Rectal smooth muscle tissue (tissue), 1 donor: ENCODE results near the gene CNTN3.

Source experiments
- H3K27ac ChIP-seq: one replicate; pipeline ENCODE4 v1.7.0; 2013; ENCODE audit warnings: low read depth, low read length, inconsistent platforms
- H3K27me3 ChIP-seq: one replicate; pipeline ENCODE4 v1.7.0; 2013; ENCODE audit warnings: low read length; ENCODE audit not compliant: control insufficient read depth, insufficient read depth
- H3K36me3 ChIP-seq: one replicate; pipeline ENCODE4 v1.7.0; 2013; ENCODE audit warnings: low read length; ENCODE audit not compliant: control insufficient read depth, insufficient read depth
- H3K4me1 ChIP-seq: one replicate; pipeline ENCODE4 v1.7.0; 2013; ENCODE audit warnings: low read length; ENCODE audit not compliant: control insufficient read depth, insufficient read depth
- H3K4me3 ChIP-seq: one replicate; pipeline ENCODE4 v1.7.0; 2013; ENCODE audit warnings: low read length
- H3K9ac ChIP-seq: one replicate; pipeline ENCODE4 v1.7.0; 2013; ENCODE audit warnings: low read length

CNTN3 gene

DNA sequence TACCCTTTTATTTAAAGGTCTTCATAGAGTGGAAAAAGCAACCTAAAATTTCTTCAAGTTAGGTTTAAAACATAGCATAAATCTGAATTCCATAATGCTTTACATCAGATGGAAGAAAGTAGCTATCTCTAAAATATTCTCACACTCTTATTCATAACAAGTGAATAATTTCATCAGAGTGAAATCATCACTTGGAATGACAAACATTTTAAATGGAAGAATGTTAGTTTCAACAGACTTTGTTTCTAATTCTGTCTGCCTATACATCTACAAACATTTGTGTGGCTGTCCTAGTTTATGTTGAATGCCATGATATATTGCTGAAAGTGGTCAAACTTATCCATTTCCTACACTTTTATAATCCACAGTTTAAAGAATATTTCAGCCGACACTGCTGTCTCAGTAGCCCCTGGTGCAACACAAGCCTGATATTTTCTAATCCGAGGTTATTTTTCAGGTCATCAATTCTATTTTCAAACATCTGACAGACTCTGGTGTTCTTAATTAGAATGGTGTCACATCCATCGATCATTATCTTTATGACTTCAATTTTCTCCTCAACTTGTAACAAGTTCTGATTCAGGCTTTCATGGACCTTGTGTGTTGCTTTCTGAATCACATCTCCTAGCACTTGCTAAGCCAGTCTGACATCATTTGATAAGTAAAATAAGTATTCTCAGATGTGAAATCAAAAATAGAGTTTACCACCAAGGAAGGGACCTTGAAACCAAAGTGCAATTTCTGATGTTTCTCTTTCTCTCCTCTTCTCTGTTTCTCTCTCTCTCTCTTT, 17.1 kb upstream of the CNTN3 start:
- no peak overlapping the region for H3K9ac ChIP-seq
- H3K36me3 ChIP-seq, result no peaks in the 10 kb centered on the region
- no peaks in the 10 kb centered on the region for H3K27me3 ChIP-seq
- H3K4me1 ChIP-seq, result no peaks in the 10 kb centered on the region
- H3K4me3 ChIP-seq, result no peak overlapping the region
- no peak overlapping the region for H3K27ac ChIP-seq

GRCh38 chr3:74630602-74631001, 16.1 kb upstream of the CNTN3 start:
- no peak overlapping the region for H3K4me3 ChIP-seq
- H3K4me1 ChIP-seq, result no peaks in the 10 kb centered on the region
- H3K36me3 ChIP-seq, result no peaks in the 10 kb centered on the region
- H3K9ac ChIP-seq, result no peak overlapping the region
- no peak overlapping the region for H3K27ac ChIP-seq
- no peaks in the 10 kb centered on the region for H3K27me3 ChIP-seq

GRCh38 chr3:74626011-74626410, 11.6 kb upstream of the CNTN3 start:
- Histone ChIP-seq H3K4me3 (no peak overlapping the region), H3K9ac (no peak overlapping the region), H3K4me1 (no peaks in the 10 kb centered on the region), H3K27me3 (no peaks in the 10 kb centered on the region), H3K36me3 (no peaks in the 10 kb centered on the region), H3K27ac (no peak overlapping the region)

- H3K4me3 ChIP-seq, result no peak overlapping the region
- H3K27me3 ChIP-seq, result no peaks in the 10 kb centered on the region
- H3K36me3 ChIP-seq, result no peaks in the 10 kb centered on the region
- no peak overlapping the region for H3K9ac ChIP-seq
- no peak overlapping the region for H3K27ac ChIP-seq
- H3K4me1 ChIP-seq, result no peaks in the 10 kb centered on the region
Observed at GRCh38 chr3:74624301-74624700, 9.8 kb upstream of the CNTN3 start.

DNA sequence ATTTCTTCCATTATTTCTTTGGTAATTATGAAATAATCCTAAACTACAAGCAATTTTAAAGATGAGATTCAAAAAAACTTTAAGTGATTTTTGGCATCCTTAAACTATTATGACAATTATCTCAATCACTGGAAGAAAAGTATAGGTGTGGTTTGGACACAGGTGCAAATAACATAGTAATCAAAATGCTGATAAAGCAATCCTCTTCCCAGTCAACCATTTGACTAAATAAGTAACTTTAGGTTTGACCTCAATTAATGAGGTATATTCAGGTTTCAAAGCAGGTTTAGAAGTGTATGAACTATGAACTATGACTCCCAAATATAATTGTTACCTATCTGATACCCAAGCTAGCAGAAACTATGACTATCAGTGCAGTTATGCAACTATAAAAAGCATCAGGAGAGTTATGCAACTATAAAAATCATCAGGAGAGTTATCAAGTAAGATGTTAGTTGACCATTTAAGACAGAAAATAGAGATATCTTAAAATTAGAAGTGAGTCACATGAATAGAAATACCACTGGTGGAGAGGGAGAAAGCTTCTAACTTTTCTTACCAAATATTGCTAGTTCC, 8.9 kb upstream of the CNTN3 start:
- no peak overlapping the region for H3K9ac ChIP-seq
- no peaks in the 10 kb centered on the region for H3K27me3 ChIP-seq
- no peak overlapping the region for H3K4me3 ChIP-seq
- H3K4me1 ChIP-seq, result no peaks in the 10 kb centered on the region
- no peaks in the 10 kb centered on the region for H3K36me3 ChIP-seq
- no peak overlapping the region for H3K27ac ChIP-seq

- no peaks in the 10 kb centered on the region for H3K4me1 ChIP-seq
- H3K4me3 ChIP-seq, result no peak overlapping the region
- no peak overlapping the region for H3K9ac ChIP-seq
- H3K27me3 ChIP-seq, result no peaks in the 10 kb centered on the region
- no peak overlapping the region for H3K27ac ChIP-seq
- no peaks in the 10 kb centered on the region for H3K36me3 ChIP-seq
Observed at GRCh38 chr3:74621581-74621980, 7.1 kb upstream of the CNTN3 start.

- H3K36me3 ChIP-seq, result no peaks in the 10 kb centered on the region
- no peaks in the 10 kb centered on the region for H3K27me3 ChIP-seq
- H3K4me1 ChIP-seq, result no peaks in the 10 kb centered on the region
- H3K4me3 ChIP-seq, result no peak overlapping the region
- H3K27ac ChIP-seq, result no peak overlapping the region
- H3K9ac ChIP-seq, result no peak overlapping the region
Observed at GRCh38 chr3:74617776-74618175, 3.3 kb upstream of the CNTN3 start.

GRCh38 chr3:74613521-74614106, 845 bp downstream of the CNTN3 start:
- H3K27me3 ChIP-seq, result no peaks in the 10 kb centered on the region
- H3K4me1 ChIP-seq, result no peaks in the 10 kb centered on the region
- H3K4me3 ChIP-seq, result peak overlapping the region; percentile 75
- H3K36me3 ChIP-seq, result no peaks in the 10 kb centered on the region
- no peak overlapping the region for H3K9ac ChIP-seq
- H3K27ac ChIP-seq, result no peak overlapping the region

GRCh38 chr3:74613060-74613459, 1.4 kb downstream of the CNTN3 start:
- Histone ChIP-seq H3K9ac (no peak overlapping the region), H3K4me3 (peak overlapping the region; percentile 75), H3K27me3 (no peaks in the 10 kb centered on the region), H3K4me1 (no peaks in the 10 kb centered on the region), H3K27ac (no peak overlapping the region), H3K36me3 (no peaks in the 10 kb centered on the region)

GRCh38 chr3:74611206-74611605, 3.3 kb downstream of the CNTN3 start:
- no peaks in the 10 kb centered on the region for H3K27me3 ChIP-seq
- no peak overlapping the region for H3K9ac ChIP-seq
- no peak overlapping the region for H3K4me3 ChIP-seq
- no peaks in the 10 kb centered on the region for H3K36me3 ChIP-seq
- H3K4me1 ChIP-seq, result no peaks in the 10 kb centered on the region
- H3K27ac ChIP-seq, result no peak overlapping the region

DNA sequence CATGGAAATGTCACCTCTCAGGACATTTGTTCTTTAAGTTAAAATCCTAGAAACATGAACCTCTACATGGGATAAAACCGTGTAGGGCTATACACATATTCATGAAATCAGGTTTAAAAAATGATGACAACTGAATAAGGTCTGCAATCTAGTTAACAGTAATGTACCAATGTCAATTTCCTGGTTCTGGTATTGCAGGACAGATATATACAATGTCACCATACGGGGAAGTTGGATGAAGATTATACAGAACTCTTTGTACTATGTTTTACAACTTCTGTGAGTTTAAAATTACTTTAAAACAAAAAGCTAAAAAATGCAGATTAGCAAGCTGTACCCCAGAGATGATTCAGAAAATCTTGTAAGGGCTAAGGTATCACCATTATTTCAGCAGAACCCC, 6.7 kb downstream of the CNTN3 start:
- Histone ChIP-seq H3K27ac (no peak overlapping the region), H3K36me3 (no peaks in the 10 kb centered on the region), H3K9ac (no peak overlapping the region), H3K27me3 (no peaks in the 10 kb centered on the region), H3K4me1 (no peaks in the 10 kb centered on the region), H3K4me3 (no peak overlapping the region)

GRCh38 chr3:74606996-74607395, 7.5 kb downstream of the CNTN3 start:
- H3K36me3 ChIP-seq, result no peaks in the 10 kb centered on the region
- no peak overlapping the region for H3K9ac ChIP-seq
- H3K27ac ChIP-seq, result no peak overlapping the region
- no peaks in the 10 kb centered on the region for H3K27me3 ChIP-seq
- H3K4me3 ChIP-seq, result no peak overlapping the region
- no peaks in the 10 kb centered on the region for H3K4me1 ChIP-seq

DNA sequence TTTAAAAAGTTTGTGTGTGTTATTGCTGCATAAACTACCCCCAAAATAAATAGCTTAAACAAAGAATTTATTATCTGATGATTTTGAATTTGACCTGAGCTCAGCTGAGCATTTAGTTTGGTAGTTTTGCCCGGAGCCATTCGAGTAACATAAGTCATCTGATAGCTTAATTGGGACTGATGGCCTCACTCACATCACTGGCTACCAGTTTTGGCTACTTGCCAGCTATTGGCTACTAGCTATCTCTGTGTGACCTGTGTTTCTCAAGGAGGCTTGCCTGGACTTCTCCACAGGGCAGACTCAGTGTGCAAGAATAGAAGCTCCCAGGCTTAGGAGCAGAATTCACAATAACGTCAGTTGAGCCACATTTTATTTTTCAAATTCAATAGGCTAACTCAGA, 9.0 kb downstream of the CNTN3 start:
- Histone ChIP-seq H3K27me3 (no peaks in the 10 kb centered on the region), H3K27ac (no peak overlapping the region), H3K4me1 (no peaks in the 10 kb centered on the region), H3K4me3 (no peak overlapping the region), H3K9ac (no peak overlapping the region), H3K36me3 (no peaks in the 10 kb centered on the region)
